GM19452 (cell line): ENCODE results near the gene HOXC6.
"Not testable (repeated sequence)": the region's sequence is repeated elsewhere in the genome, so short reads cannot be mapped to it uniquely, and the experiment has no call there.

ENCODE experiments used
- ATAC-seq: cut with Tn5 transposase; IDR thresholded peaks from one replicate; pipeline ENCODE4 v1.9.1; 2021; ENCODE audit not compliant: unreplicated experiment

Gene HOXC6

DNA sequence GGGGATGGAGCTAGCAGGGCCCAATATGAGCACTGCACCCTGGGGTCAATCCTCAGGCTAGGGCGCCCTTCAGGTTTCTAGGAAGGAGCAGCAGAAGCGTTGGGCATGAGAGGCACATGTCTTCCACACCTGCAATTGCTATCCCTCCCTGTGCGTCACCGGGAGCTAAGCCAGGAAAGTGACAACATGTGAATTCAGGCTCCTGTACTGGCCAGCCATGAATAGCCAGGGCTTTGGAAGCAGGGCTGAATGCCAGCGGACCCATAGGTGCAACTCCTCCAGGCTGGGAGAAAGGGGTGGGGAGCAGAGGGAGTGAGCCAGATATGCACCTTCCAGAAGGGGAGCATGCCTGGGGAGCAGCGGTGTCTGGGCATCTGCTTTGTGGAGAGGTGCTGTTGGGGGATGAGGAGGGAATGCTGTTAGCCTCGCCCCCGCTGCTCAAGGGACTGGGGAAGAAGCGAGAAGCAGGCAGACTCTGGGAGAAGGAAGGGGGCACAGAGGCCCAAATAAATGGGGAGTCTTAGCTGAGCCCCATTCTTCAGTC lies 10.7 kb downstream of the HOXC6 start:
- ATAC-seq, result no peak

DNA sequence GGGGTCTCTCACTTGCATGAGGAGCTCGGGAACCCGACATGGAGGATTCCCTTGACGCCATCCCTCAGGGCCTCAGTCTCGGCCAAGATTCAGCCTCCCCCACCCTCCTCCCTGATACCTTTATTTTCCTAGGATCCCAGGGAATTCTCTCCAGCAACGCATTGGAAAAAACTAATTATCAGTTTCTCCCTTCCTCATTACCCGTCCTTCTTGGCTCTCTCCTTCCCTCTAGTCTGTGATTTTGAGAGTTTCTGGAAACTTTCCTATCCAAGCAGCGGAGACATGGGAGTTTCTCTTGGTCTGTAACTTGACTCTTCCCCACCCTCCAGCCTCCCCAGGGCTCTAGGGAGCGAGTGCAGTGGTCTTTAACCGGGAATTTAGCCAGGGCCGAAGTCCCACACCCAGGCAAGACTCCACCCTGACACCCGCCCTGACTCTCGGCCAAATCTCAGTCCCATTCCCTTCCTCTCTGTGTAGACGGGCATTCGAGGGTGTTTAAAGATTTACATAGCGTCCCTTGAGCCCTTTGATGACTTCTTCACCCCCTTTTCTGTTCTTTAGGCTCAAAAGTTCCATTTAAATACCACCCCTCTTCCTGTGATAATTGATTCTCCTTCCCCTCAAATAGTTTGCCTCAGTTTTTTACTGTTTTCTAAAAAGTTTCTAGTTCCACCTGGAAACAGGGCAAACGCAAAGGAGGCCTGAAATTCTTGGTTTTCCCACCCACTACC lies 11.3 kb downstream of the HOXC6 start:
- ATAC-seq, result no peak

DNA sequence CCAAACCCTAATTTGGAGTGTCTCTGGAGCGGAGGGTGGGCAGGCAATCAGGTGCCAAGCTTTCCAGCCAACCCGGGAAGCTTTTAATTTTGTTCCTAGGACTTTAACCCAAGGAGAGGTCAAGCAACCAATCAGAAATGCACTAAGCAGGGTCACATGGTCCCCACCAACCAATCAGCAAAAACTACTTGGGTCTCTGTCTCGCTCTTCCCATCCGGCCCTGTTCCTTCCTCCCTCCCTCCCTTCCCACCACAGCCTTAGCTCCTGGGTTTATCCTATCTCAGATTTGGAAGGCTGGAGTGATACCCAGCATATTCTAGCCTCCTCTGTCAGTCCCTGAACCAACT lies 11.9 kb downstream of the HOXC6 start:
- no peak for ATAC-seq

DNA sequence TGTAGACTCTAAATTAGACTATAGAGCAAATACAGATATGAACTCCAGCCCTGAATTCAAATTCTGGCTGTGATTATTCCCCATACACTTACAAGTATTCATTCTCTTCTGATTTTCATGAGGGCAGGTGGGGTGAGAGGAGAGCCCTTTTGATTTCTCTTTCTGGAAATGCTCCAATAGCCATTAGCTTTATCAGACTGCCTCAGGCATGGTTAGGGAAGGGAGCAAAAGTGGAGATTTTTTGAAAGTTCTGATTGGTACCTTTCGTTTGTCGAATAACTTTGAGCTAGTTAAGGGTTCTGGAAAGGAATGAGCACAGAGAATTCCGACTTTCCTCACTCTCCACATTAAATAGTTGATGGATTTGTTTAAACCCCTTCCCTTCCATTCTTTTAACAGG lies 12.4 kb downstream of the HOXC6 start:
- no peak for ATAC-seq

DNA sequence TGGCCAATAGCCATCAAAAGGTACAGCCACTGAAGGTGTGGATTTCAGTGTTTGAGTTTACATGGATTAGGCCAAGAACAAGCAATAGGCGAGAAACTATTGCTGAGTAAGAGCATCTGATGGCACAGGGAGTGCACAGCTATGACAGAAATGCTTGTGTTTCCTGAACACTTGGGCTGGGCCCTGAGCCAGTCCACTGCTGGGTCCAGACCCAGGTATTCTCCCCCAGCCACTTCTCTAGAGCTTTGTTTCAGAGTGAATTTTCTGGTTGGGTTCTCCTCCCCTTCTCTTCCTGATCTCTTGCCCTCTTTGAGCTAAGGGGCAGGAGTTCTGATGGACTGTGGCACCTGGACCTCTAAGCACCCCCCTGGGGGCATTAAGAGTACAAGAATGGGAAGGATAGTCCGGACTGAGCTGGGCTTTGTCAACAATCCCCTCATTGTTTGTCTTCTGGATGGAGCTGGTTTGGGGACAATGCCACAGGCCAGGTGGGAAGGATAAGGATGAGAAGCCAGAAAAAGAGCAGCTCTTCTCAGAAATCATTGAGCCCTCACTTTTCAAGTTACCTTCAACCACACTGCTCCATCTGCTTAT lies 13.0 kb downstream of the HOXC6 start:
- no peak for ATAC-seq

DNA sequence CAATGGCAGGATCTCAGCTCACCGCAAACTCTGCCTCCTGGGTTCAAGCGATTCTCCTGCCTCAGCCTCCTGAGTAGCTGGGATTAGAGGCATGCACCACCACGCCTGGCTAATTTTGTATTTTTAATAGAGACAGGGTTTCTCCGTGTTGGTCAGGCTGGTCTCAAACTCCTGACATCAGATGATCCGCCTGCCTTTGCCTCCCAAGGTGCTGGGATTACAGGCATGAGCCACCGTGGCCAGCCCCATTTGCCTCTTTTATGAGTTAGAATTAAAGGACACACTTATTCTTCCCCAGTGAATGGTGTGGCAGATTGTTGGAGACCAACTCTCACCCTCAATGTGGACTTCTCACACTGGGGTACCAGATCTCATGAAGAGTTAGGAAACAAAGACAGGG lies 13.8 kb downstream of the HOXC6 start:
- ATAC-seq, result not testable (repeated sequence)

DNA sequence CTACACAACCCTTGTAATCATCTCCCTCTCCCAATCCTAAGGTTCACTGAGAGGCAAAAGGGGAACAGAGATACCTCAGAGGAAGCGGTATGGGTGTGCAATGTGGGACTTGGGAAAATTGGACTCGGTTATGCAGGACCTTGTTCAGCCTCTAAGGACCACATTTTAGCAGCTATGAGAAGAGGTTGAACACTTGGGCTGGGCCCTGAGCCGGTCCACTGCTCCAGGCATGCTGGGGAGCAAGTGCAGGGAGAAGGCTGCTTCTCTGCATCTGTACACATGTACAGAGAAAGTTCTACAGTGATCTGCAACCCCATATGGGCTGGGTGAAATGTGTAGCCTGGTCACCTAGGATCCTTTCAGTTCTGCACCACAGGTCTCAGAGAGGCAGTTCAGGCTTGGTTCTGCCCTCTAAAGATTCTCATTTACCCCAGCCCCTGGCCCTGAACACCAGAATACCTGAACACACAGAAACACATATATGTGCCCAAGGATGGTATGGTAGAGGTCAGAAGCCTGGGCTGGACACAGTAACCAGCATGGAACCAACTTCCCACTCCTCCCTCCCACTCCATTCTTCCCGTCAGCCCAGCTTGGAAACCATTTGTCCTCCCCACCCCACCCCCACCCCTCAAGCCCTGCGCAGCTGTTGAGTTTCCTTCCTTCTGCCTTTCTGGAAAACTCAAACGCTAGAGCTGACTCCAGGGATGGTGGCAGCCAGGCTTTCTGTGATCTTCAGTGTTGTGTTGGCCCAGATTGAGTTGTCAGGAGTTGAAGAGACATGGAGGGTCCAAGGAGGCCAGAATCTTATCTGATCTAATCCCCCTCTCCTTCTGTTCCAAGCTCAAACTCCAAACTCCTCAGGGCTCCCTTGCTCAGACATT lies 15.0 kb downstream of the HOXC6 start:
- no peak for ATAC-seq

DNA sequence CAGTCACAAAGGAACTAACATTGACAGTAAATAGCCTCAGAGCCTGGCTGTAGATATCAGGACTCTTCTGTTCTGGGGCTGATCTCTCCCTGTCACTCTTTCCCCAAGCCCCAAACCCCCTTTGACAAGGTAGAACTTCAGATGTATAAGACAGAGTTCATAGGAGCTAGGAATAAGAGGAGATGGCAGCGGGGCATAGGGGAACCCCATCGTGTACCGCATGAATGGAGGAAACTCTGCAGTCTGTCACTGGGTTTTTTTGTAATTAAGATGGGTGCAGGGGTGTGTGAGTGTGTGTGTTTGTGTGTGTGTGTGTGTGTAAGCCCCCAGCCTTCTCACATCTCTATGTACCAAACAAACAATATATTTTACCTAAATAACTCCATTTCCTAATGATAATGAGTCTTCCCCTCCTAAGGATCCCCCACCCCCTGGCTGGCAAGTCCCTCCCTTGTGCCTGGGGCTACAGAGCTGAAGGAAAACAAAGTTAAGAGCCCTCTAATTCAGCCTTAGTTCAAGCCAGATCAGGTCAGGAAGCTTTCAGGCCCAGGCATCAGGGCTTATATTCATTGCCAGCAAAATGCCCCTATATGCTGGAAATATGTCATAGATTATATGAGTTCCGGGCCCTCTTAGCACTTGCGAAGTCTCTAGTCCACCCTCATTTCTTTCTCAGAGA lies 16.3 kb downstream of the HOXC6 start:
- ATAC-seq, result no peak

DNA sequence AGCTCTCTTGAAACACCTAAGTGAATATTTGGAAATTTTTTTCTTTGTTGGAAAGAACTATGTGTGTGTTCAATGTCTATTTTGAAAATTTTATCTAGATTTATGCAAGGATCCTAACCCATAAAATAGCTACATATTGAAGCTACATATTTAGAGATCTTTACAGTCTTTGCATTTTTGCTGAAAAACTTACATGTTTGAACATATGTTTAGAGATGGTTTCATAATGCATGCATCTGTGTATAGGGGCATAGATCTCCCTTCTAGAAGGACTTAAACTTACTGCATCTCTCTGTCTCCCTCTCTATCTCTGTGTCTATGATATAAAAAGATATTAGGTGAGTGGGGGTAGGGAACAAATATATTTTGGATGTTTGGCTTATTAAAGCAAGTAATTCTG lies 17.2 kb downstream of the HOXC6 start:
- ATAC-seq, result no peak

DNA sequence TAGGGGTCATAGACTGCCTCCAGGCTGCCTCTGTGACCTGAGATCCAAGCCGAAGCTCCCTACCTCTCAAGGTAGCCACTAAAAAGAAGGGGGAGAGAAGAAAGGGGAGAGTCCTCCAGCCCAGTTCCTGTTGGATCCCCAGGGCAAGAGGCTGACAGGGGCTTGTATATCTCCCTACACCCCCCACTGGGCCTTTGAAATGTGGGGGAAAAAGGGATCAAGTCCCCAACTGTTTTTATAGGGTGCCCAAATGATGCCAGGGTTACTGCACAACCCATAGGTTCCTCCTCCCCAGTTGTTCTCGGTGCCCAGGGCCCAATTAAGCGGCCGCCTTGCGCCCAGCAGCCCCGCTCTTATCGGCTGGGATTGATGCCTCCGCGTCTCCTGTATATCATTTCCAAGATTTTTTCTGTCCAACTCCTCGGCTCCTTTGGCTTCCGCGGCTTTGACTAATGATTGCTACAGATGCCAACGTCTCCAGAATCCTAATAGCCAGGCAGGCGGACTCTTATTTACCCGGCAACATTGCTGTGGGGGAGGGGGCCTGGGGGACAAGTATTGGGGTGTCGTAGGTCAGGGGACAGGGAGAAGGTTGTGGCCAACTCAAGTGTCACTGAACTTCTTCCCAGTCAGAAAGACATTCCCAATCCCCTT lies 17.8 kb downstream of the HOXC6 start:
- ATAC-seq, result no peak

DNA sequence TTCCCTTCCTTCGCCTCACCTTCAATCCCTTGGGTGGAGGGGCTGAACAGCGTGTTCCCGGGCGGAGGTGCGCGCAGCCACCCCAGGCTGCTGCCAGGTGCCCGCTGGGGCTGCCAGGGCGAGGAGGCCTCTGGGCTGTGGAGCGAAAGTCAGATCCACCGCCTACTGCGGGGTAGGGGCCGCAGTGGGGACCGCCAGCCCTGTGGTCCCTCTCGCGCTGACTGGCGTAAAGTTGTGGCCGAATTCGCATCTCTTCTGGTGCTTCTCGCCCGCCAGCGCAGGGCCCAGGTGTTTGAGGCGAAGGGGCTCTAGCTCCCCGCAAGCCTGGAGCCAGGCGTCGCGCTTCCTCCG lies 18.5 kb downstream of the HOXC6 start:
- no peak for ATAC-seq

DNA sequence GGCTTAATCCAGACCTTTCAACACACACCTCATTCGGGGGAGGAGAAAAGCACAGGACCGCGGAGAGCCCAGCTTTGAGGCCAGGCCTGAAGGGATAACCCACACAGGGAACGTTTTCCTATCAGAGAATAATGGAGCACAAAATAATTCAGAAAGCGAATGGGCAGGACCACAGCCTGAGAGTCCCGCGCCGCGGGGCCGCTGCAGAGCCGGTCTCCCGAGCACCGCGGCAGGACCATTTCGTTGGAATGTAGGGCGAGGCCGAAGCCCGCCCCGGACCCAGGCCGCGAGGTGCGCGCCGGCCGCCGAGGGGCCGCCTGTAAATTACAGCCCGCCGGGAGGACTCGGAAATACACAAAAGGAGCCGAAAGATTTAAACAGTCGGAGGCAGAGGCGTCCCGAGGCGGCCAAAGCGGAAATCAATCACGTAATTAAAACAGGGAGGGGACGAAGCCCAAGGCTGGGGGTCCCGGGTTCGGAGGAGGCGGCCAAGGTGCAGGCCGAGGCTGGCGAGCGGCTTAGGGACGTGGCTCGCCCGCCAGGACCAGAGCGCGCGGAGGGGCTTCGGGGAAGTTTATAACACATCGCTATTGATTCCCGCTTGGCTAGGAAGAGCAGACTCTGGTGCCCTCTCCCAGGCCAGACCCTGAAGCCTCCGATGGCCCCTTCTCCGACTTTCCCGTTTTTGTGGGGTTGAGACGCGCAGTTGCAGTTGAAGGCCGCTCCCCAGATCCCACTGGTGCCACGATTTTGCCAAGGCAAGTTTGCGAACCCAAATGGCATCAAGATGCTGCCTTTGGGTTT lies 19.1 kb downstream of the HOXC6 start:
- no peak for ATAC-seq

DNA sequence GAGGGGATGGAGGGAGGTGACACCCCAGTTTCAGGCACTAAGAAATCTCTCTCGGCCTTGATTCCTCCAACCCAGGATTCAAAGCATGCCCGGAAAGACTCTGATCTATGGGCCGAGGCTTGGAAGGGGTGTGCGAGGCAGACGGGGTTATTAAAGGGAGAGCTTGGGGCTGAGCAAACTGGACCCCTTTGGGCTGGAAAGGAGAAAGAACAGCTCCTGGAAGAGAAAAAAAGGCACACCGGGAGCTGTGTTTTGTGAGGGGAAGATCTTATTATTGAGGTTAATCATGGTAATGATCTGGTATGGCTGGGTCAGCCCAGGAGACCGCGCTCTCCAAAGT lies 19.7 kb downstream of the HOXC6 start:
- no peak for ATAC-seq

DNA sequence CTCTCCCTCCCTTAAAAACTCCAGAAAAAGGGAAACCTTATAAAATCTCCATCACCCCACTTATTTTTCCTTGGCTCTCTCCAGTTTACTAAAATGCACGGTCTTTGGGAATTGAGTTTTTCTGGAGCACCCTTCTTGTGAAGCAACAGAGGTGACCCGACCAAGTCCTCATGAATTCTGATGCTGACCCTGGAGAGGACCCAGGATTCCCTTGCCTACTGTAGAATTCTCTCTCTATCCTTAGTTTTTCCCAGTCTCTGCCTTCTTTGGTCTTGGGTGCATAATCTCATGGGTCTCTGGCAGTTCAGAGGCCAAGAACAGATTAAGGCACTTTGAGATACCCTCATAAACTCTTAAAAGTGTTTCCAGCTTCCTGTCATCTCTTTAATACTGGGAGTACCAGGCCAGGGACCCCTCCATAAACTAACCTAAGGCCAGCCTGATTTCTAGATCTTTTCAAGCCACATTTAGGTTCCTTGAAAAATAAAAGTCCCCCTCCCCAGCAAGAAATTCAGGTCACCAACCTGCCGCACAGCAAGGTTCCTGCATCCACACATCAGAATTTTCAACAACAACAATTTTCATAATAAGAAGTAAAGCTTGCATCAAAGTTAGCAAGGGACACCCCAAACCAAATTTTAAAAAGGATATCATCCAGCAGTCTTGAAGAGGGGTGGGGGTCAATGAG lies 20.3 kb downstream of the HOXC6 start:
- no peak for ATAC-seq

DNA sequence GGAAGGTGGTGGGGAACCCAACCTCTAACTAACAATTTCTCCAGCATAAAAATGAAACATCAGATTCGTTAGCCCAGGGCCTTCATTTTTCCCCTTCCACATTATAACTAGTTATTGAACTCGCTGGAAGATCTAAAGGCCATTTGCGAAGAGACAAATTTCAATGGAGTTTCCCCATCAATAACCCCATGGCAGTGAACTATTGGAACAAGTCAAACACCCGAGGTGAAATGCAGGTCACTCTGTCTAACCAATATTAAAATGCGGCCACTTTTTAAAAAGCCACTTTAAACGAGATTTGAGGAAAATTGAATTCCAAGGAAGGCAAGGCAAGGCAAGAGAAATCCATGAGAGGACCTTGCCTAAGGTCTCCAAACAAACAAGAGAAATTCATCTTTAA lies 20.9 kb downstream of the HOXC6 start:
- ATAC-seq, result no peak

DNA sequence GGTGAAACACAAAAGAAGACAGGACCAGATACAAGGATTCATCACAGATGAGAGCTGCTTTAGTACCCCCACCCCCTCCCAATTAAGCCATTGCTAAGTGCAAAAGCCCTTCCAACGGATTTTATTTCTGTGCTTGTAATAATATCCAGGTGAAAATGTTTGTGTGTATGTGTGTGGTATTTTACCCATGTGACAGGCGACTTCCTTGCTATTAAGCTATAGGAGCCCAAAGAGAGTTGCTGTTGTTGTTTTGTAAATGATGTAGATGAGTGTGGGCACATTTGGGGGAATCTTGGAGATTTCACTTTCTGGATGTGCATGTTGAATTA lies 22.2 kb downstream of the HOXC6 start:
- no peak for ATAC-seq

DNA sequence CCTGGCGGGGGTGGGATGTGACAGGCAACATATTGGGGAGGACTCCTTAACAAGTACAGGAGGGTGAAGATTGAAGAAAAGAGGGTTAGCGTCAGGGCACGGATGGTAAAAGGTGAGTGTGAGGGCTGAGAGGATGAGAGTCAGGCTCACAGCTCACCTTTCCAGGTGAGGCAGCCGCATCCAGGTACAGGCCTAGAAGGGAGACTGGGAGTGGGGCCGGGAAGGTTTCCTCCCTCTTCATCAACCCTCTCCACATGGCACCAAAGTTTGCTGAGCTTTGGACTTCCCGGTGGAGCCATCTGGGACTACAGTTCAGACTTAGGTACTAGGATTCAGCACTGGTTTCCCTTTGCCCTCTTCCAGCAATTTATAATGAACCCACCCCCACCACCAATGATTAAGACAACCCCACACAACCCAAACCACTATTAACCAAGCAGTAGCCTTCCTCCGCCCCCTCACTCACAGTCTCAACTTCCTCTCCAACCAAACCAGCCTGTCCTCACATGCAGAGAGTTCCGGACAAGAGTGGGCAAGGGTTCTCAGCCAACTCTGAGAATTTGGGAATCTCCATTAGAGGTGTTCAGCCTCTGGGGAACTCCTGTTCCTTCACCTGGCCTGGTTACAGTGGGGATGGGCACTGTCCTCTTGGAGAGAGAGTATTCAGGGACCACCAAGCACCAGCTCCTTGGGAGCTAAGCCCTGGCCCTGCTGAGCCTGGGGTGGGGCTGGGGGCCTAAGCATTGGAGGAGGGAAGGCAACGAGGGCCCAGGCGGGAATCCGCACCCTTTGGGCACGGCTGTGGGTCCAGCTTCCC lies 23.0 kb downstream of the HOXC6 start:
- no peak for ATAC-seq

DNA sequence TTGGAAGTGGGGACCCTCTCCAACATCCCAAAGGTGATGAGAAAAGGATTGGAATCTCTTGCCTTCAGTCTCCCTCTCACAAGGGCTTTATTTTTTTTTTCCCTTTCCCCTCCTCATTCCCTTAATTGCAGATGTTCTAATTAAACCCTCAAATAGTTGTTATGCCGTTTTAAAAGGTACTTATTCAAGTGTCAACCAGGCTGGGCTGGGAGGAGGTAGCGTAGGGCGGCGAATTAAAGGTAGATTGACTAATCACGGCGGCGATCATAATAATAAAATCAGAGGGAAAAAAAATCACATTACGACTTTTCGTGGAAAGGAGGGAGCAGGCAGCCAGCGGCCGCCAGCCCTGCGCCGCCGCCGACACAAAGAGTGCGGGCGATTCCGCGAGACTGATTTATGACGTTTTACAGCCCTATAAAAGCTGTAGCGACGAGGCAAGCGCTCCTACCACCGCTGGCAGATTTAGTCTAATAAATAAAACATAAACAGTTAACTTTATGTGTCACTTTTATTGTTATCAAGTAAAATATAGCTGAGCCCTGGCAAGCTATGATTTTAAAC lies 23.7 kb downstream of the HOXC6 start:
- ATAC-seq, result no peak
